HepG2 (cell line): ENCODE results near the gene TOX4. TPM values are rescaled to one million over a fixed set of nuclear protein-coding genes. Genes with fewer than 3 reads are reported as not detected.

Experiments
- CHD2 ChIP-seq: IDR thresholded peaks from 2 replicates; pipeline ENCODE4 v1.6.1; 2011; ENCODE audit warnings: low read depth, low read length, improper control_type of control experiment
- E2F2 ChIP-seq: sonication (generic); formaldehyde crosslinking; IDR thresholded peaks from 2 replicates; pipeline ENCODE4 v1.4.0; 2020; ENCODE audit warnings: missing genetic modification reagents, borderline replicate concordance
- FLYWCH1 ChIP-seq: sonication (generic); formaldehyde crosslinking; IDR thresholded peaks from 2 replicates; pipeline ENCODE4 v1.8.1; 2023; ENCODE audit warnings: mild to moderate bottlenecking, missing genetic modification reagents
- GFI1 ChIP-seq: sonication (generic); formaldehyde crosslinking; IDR thresholded peaks from 2 replicates; pipeline ENCODE4 v1.5.0; 2020; ENCODE audit warnings: missing genetic modification reagents, mild to moderate bottlenecking, borderline replicate concordance
- GLMP ChIP-seq: sonication (generic); formaldehyde crosslinking; IDR thresholded peaks from 2 replicates; pipeline ENCODE4 v1.9.0; 2021; ENCODE audit warnings: missing genetic modification reagents, mild to moderate bottlenecking, borderline replicate concordance
- HNRNPK ChIP-seq: fragments of 200-400 bp; formaldehyde crosslinking; IDR thresholded peaks from 2 replicates; pipeline ENCODE4 v1.6.1; 2018; ENCODE audit warnings: low read length, low read depth, moderate library complexity, mild to moderate bottlenecking; ENCODE audit not compliant: poor library complexity, severe bottlenecking
- MAX ChIP-seq: IDR thresholded peaks from 2 replicates; pipeline ENCODE4 v1.6.1; 2012; ENCODE audit warnings: inconsistent platforms
- MEIS2 ChIP-seq: sonication (generic); formaldehyde crosslinking; IDR thresholded peaks from 2 replicates; pipeline ENCODE4 v1.9.0; 2021; ENCODE audit warnings: mild to moderate bottlenecking, missing genetic modification reagents
- MTF2 ChIP-seq: sonication (generic); formaldehyde crosslinking; IDR thresholded peaks from 2 replicates; pipeline ENCODE4 v1.5.0; 2020; ENCODE audit warnings: missing genetic modification reagents, borderline replicate concordance
- PCBP2 ChIP-seq: fragments of 200-400 bp; formaldehyde crosslinking; optimal IDR thresholded peaks from 2 replicates; pipeline ENCODE3; 2018; ENCODE audit warnings: low read length, low read depth; ENCODE audit not compliant: poor library complexity, severe bottlenecking
- PRDM10 ChIP-seq: sonication (generic); formaldehyde crosslinking; IDR thresholded peaks from 2 replicates; pipeline ENCODE4 v1.4.0; 2020; ENCODE audit warnings: low read depth, missing genetic modification reagents
- RORA ChIP-seq: sonication (generic); formaldehyde crosslinking; IDR thresholded peaks from 2 replicates; pipeline ENCODE4 v1.5.0; 2020; ENCODE audit warnings: mild to moderate bottlenecking, missing genetic modification reagents, moderate library complexity
- SP4 ChIP-seq: sonication (generic); formaldehyde crosslinking; IDR thresholded peaks from 2 replicates; pipeline ENCODE4 v1.8.1; 2023; ENCODE audit warnings: mild to moderate bottlenecking, missing genetic modification reagents
- ZMYM4 ChIP-seq: sonication (generic); formaldehyde crosslinking; IDR thresholded peaks from 2 replicates; pipeline ENCODE4 v1.8.1; 2023; ENCODE audit warnings: mild to moderate bottlenecking, missing genetic modification reagents
- ZNF138 ChIP-seq: sonication (generic); formaldehyde crosslinking; IDR thresholded peaks from 2 replicates; pipeline ENCODE4 v1.5.0; 2020; ENCODE audit warnings: mild to moderate bottlenecking, low read depth, missing genetic modification reagents
- ZNF3 ChIP-seq: IDR thresholded peaks from 2 replicates; pipeline ENCODE4 v1.7.0; 2017; ENCODE audit warnings: inconsistent platforms
- ZNF326 ChIP-seq: sonication (generic); formaldehyde crosslinking; IDR thresholded peaks from 2 replicates; pipeline ENCODE4 v1.4.0; 2020; ENCODE audit warnings: missing genetic modification reagents, borderline replicate concordance
- ZNF337 ChIP-seq: sonication (generic); formaldehyde crosslinking; IDR thresholded peaks from 2 replicates; pipeline ENCODE4 v1.5.1; 2020; ENCODE audit warnings: missing genetic modification reagents, low read depth, mild to moderate bottlenecking, borderline replicate concordance
- ZNF589 ChIP-seq: sonication (generic); formaldehyde crosslinking; conservative IDR thresholded peaks from 2 replicates; pipeline ENCODE4 v1.8.0; 2022; ENCODE audit warnings: mild to moderate bottlenecking, moderate library complexity, missing genetic modification reagents
- ZNF709 ChIP-seq: sonication (generic); formaldehyde crosslinking; IDR thresholded peaks from 2 replicates; pipeline ENCODE4 v1.5.0; 2020; ENCODE audit warnings: mild to moderate bottlenecking, missing genetic modification reagents
- ZNF766 ChIP-seq: sonication (generic); formaldehyde crosslinking; IDR thresholded peaks from 2 replicates; pipeline ENCODE4 v1.5.0; 2020; ENCODE audit warnings: missing genetic modification reagents, borderline replicate concordance
- ZNF83 ChIP-seq: sonication (generic); formaldehyde crosslinking; IDR thresholded peaks from 2 replicates; pipeline ENCODE4 v1.4.0; 2020; ENCODE audit warnings: missing genetic modification reagents, mild to moderate bottlenecking, borderline replicate concordance
- ZSCAN22 ChIP-seq: sonication (generic); formaldehyde crosslinking; IDR thresholded peaks from 2 replicates; pipeline ENCODE4 v1.4.0; 2020; ENCODE audit warnings: mild to moderate bottlenecking, missing genetic modification reagents
- ZSCAN29 ChIP-seq: sonication (generic); formaldehyde crosslinking; conservative IDR thresholded peaks from 2 replicates; pipeline ENCODE4 v1.4.0; 2020; ENCODE audit warnings: mild to moderate bottlenecking, missing genetic modification reagents
- polyA plus RNA-seq, 8 experiments: library from polyadenylated mRNA; depleted of rRNA in 3 of 8; stranded (reverse) in 7 of 8; unstranded in 1 of 8; fragments of >200 nt; fragmentation: Illumina TruSeq in 4 of 8; extraction: Trizol in 4 of 8; gene quantifications; 2 replicates each; pipeline versions ENCODE4 v1.2.1 to v1.2.3, GENCODE V29; 2011 to 2016; ENCODE audit warnings: low read depth in 4 of 8, missing spikeins in 1 of 8, mixed read lengths in 1 of 8; ENCODE audit not compliant: insufficient read depth in 1 of 8
- total RNA-seq, 5 experiments: library from RNA; depleted of rRNA; stranded (reverse); fragments of >200 nt; fragmentation: Illumina TruSeq; extraction: Trizol; gene quantifications; 2 replicates each; pipeline ENCODE4 v1.2.3, GENCODE V29; 2016; ENCODE audit warnings: low read depth in 1 of 5

The TOX4 gene
- total and polyA plus RNA-seq, 2 of the 13 experiments (the other 11 are each of a cell fraction or from before 2014, with no cell fraction given): 71.8 to 163 TPM

- TF ChIP-seq E2F2 (CRISPR knock-in tag) (no peak), MTF2 (CRISPR knock-in tag) (no peak), CHD2 (peak; percentile 51; the same call in 1 of the 2 replicates), ZNF3 (CRISPR knock-in tag) (no peak), GLMP (CRISPR knock-in tag) (no peak), PRDM10 (CRISPR knock-in tag) (peak; percentile 0; the same call in 1 of the 2 replicates), FLYWCH1 (CRISPR knock-in tag) (no peak), MAX (no peak), ZNF83 (CRISPR knock-in tag) (no peak), ZMYM4 (0 out of 2 replicates have a peak, but pooled peaks have one; percentile 30), RORA (CRISPR knock-in tag) (no peak), ZNF138 (no peak), PCBP2 (peak; percentile 30), ZNF337 (0 out of 2 replicates have a peak, but pooled peaks have one; percentile 30), MEIS2 (no peak), ZNF326 (CRISPR knock-in tag) (no peak), GFI1 (no peak), ZNF709 (CRISPR knock-in tag) (peak; percentile 66; the same call in 1 of the 2 replicates), ZSCAN29 (peak; percentile 73; the same call in 1 of the 2 replicates), ZSCAN22 (CRISPR knock-in tag) (no peak), SP4 (0 out of 2 replicates have a peak, but pooled peaks have one; percentile 0), ZNF766 (CRISPR knock-in tag) (peak; percentile 10; the same call in 1 of the 2 replicates), ZNF589 (no peak), HNRNPK (peak; percentile 35)
Observed at GRCh38 chr14:21526672-21527317, 49.8 kb downstream of the TOX4 start (continued).
